ENCODE measurements around the gene ENTPD3.

- TF ChIP-seq PATZ1 (CRISPR knock-in tag; IDR thresholded peaks at IDR 0.05; ENCODE audit: borderline replicate concordance) (no peak), ISL1 (CRISPR knock-in tag; IDR thresholded peaks at IDR 0.05) (no peak), ZC3H10 (CRISPR knock-in tag; IDR thresholded peaks at IDR 0.05) (no peak), ZNF8 (CRISPR knock-in tag; IDR thresholded peaks at IDR 0.05) (no peak)
- TF ChIP-seq, protein P1, sequence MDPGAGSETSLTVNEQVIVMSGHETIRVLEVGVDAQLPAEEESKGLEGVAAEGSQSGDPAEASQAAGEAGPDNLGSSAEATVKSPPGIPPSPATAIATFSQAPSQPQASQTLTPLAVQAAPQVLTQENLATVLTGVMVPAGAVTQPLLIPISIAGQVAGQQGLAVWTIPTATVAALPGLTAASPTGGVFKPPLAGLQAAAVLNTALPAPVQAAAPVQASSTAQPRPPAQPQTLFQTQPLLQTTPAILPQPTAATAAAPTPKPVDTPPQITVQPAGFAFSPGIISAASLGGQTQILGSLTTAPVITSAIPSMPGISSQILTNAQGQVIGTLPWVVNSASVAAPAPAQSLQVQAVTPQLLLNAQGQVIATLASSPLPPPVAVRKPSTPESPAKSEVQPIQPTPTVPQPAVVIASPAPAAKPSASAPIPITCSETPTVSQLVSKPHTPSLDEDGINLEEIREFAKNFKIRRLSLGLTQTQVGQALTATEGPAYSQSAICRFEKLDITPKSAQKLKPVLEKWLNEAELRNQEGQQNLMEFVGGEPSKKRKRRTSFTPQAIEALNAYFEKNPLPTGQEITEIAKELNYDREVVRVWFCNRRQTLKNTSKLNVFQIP (CRISPR knock-in tag; IDR thresholded peaks at IDR 0.05; ENCODE audit: borderline replicate concordance, low read depth): no peak
Observed at GRCh38 chr3:40386213-40386612, 771 bp upstream of the ENTPD3 start.

All from SK-N-SH treated with all-trans-retinoic acid at 6 μM for 48 hours (cell line).